DMS 273 treated with DMSO at 0.1 percent for 48 hours (cell line): ENCODE data around the gene EID2.

Source experiments
- DNase-seq: peaks from one replicate; lab custom pipeline; 2025; lab: John Stamatoyannopoulos, UW

EID2 gene

DNA sequence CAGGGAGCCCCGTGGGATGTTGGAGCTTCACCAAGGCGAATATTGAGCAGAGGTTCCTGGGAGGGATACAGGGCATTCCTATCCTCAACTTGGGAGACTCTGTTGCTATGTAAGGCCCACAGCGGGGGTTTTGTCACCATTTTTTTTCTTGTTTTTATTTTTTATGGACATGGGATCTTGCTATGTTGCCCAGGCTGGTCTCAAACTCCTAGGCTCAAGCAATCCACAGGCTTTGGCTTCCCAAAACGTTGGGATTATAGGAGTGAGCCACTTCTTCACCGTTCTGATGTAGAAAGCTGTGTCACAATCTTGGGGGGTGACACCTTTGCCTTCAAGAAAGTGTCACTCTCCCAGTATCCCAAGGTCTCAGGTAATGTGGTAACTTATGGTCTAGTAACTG is 38.6 kb downstream of the EID2 start:
- DNase-seq = no peak

GRCh38 chr19:39500543-39500942 is 39.4 kb downstream of the EID2 start:
- no peak for DNase-seq

DNA sequence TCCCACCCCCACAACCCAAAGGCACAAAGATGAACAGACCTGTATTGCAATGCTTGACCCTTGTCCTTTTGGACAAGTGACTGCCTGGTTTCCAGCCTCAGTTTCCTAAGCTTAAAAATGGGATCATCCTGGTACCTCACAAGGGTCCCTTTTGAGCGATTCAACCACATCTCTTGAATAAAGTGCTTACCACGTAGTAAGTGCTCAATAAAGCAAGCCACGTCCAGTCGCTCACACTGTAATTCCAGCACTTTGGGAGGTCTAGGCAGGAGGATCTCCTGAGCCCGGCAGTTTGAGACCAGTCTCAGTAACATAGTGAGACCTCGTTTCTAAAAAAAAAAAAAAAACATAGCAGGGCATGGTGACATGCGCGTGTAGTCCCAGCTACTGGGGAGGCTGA is 40.0 kb downstream of the EID2 start:
- DNase-seq = no peak

GRCh38 chr19:39498798-39499642 is 40.9 kb downstream of the EID2 start, which contains the start of gene DLL3:
Gene DLL3, plus strand, starts transcription at chr19:39498947. Its CDS starts 28 bp downstream, at chr19:39498975.
- DNase-seq = no peak

DNA sequence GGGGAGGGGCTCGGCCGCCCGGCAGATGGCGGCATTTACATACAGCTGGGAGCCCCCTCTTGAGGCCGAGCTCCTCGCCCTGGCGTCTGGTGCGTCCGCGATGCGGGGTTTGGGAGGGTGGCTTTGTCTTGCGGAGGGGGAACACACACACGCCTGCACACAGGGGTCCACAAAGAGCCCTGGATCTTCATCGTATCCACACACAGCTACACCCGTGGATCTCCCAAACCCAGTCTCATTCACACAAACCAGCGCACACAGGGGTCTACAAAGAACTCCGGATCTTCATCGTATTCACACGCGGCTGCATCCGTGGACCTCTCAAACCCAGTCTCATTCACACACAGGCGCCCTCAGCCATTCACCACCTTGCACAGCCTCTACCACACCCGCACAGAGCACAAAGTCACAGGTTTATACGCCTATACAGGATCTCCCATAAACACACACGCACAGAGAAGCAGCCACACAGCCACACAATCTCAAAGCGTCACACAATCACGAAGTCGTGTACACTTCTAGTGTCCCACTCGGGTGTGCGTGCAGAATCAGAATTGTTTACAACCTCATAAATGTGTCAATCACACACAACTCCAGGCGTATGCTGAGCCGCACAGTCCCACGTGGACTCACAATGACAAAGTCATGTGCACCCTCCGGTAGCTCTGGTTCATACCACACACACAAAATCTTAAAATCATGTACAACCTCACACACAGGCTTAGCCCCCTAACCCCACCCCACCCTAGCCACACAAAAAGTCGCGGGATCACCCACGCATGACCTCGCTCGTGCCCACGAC is 41.8 kb downstream of the EID2 start:
- DNase-seq = no peak

GRCh38 chr19:39497701-39497995 is 42.3 kb downstream of the EID2 start:
- peak; percentile 53 for DNase-seq

DNA sequence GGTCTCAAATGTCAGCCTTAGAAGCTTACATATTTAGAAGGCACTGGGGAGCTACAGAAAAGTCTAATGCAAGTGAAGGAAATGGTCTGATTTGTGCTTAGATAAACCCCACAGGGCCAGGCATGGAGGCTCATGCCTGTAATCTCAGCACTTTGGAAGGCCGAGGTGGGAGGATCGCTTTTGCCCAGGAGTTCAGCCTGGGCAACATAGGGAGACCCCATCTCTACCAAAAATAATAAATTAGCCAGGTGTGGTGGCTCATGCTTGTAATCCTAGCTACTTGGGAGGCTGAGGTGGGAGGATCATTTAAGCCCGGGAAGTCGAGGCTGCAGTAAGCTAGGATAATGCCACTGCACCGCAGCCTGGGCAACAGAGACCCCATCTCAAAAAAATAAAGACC is 43.9 kb downstream of the EID2 start:
- no peak for DNase-seq

DNA sequence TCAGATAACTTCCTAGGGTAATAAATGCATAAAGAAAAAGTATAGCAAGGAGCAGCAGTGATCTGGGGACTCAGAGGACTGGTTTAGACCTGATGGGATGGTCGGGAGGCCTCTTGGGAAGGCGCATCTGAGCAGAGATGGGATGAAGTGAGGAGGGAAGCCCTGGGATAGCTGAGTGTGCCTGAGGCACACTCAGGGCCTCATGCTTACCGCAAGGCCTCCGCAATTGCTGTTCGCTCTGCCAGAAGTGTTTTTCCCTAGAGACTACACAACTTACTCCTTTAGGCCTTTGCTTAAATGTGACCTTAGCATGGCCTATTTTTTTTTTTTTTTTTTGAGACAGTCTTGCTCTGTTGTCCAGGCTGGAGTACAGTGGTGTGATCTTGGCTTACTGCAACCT is 45.3 kb downstream of the EID2 start:
- DNase-seq = no peak

GRCh38 chr19:39492788-39493187 is 47.2 kb downstream of the EID2 start:
- no peak for DNase-seq

- DNase-seq = no peak
Observed at GRCh38 chr19:39492225-39492624, 47.7 kb downstream of the EID2 start.

GRCh38 chr19:39489756-39490155 is 50.2 kb downstream of the EID2 start:
- no peak for DNase-seq
